Hypothalamus (tissue), 51 donors: ENCODE results near the gene PKD2L1.
"Not testable (repeated sequence)": the region's sequence is repeated elsewhere in the genome, so short reads cannot be mapped to it uniquely, and the experiment has no call there.

Experiments
- DNase-seq, 51 donors: peaks; one replicate each; lab custom pipeline; 2025; lab: John Stamatoyannopoulos, UW

The PKD2L1 gene

GRCh38 chr10:100330079-100330478 lies at the start of gene PKD2L1:
Gene PKD2L1 (minus strand): TSS chr10:100330228. CDS start chr10:100330103, 125 bp downstream.
- DNase-seq: no peak

DNA sequence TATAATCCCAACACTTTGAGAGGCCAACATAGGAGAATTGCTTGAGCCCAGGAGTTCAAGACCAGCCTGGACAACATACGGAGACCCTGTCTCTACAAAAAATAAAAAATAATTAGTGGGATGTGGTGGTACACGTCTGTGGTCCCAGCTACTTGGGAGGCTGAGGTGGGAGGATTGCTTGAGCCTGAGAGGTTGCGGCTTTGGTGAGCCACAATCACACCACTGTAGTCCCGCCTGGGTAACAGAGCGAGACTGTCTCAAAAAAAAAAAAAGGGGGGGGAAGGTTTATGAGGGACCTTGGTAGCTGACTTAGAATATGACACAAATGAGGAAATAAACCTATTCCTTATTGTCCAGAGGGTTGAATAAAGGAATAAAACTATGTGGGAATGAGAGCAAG lies 47.8 kb upstream of the PKD2L1 start:
- DNase-seq: no peak

DNA sequence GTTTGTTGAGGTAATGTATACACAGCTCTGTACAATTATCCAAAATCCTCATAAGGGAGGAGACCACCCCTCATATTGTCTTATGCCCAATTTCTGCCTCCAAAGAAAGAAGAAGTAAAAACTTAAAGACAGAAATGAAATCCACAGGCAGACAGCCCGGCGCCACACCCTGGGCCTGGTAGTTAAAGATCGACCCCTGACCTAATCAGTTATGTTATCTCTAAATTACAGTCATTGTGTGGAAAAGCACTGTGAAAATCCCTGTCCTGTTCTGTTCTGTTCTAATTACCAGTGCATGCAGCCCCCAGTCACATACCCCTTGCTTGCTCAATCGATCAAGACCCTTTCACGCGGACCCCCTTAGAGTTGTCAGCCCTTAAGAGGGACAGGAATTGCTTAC lies 46.6 kb upstream of the PKD2L1 start:
- DNase-seq: not testable (repeated sequence)

DNA sequence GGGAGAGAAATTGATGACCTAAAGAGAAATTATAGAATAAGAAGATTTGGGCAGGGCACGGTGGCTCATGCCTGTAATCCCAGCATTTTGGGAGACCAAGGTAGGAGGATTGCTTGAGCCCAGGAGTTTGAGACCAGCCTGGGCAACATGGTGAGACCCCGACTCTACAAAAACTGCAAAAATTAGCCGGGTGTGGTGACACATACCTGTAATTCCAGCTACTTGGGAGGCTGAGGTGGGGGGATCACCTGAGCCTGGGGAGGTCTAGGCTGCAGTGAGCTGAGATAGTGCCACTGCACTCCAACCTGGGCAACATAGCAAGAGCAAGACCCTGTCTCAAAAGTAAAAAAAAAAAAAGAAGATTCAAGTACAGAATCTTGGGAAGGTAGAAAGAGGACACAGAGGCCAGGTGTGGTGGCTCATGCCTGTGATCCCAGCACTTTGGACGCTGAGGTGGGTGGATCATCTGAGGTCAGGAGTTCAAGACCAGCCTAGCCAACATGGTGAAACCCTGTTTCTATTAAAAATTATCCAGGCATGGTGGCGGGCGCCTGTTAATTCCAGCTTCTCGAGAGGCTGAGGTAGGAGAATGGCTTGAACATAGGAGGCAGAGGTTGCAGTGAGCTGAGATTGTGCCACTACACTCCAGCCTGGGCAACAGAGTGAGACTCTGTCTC lies 44.8 kb upstream of the PKD2L1 start:
- DNase-seq: not testable (repeated sequence)

GRCh38 chr10:100374200-100374655 lies 44.2 kb upstream of the PKD2L1 start:
- DNase-seq: peak in 10 of 51 donors; percentile 29 to 77 (median 66)

- DNase-seq: peak; percentile 72 to 100 (median 98)
Measured at GRCh38 chr10:100373298-100374199, 43.5 kb upstream of the PKD2L1 start.

DNA sequence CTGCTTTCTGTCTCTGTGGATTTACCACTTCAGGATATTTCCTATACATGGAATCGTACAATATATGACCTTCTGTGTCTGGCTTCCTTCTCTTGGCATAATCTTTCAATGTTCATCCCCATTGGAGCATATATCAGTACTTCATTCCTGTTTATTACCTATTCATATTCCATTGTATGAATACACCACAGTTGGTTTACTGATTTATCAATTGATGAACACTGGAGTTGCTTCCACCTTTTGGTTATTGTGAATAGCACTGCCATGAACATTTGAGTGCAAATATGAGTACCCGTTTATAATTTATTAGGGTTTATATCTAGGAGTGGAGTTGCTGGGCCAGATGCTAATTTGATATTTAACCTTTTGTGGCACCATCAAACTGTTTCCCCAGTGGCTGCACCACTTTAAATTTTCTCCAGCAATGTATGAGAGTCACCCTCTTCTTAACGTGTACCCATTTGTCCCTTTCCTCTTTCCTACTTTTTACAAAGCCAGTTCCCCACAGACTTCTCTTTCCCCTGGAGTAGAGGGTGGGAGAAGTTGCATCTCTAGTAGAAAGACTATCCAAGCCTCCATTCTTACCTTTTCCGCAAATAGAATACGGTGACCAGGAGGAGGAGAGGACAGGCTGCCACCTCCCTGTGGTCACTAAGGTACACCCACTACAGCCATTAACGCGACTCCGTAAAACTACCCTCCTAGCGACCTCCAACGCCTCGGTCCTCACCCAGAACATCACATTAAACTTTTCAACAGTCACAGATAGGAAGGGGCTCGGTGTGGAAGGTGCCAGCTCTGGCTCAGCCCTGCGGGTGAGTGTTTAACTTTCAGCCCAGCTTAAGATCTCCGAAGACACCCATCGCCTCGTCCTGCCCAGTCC lies 42.6 kb upstream of the PKD2L1 start:
- DNase-seq: no peak

DNA sequence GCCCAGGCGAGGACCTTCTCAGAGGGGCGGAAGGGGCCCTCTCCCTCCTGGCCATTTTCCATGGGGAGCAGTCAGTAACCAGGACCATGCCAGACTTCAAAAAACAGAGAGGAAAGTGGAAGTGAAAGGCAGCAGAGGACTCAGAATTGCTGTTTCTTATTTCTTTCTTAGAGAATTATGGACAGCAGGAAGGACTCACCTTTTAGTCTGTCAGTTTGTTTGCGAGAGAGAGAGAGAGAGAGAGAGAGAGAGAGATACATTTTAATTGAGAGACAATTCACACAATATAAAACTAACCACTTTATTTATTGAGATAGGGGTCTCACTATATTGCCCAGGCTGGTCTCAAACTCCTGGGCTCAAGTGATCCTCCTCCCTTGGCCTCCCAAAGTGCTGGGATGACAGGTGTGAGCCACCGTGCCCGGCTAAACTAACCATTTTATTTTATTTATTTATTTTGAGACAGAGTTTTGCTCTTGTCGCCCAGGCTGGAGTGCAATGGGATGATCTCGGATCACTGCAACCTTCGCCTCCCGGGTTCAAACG lies 41.5 kb upstream of the PKD2L1 start:
- DNase-seq: no peak

DNA sequence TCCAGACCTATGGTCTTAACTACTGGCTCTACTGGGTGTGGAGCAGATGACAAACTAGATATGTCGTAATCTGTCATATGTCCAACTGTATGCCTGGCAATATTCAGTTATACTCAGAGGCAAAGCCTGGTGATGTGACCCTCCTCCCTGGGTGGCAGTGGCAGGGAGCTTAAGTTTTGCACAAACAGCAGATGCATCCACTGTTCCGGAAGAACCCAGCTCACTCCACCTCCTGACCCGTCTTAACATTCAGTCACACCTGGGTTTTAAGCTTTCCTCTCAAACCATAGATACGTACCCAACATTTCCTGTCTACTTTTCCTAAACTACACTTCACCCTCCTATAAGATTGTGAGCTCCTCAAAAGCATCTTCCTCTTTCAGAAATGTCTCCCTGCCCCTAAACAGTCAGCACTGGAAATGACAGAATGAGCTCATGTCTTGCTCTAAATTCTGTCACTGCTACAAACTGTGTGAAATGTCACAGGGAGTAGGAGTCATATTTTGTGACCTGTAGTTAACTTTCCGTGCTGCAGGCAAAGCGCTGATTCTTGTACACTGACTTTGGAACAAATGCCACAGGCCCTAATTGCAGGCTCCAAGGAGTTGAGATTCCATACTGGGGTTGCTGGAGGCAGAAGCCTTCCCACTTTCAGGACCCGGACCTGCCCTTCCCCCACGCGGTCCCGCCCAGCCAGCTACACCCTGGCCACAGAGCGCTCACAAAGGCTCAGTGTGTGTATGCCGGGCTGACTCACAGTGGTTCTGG lies 40.9 kb upstream of the PKD2L1 start:
- DNase-seq: peak in 50 of 51 donors; percentile 19 to 92 (median 76)

DNA sequence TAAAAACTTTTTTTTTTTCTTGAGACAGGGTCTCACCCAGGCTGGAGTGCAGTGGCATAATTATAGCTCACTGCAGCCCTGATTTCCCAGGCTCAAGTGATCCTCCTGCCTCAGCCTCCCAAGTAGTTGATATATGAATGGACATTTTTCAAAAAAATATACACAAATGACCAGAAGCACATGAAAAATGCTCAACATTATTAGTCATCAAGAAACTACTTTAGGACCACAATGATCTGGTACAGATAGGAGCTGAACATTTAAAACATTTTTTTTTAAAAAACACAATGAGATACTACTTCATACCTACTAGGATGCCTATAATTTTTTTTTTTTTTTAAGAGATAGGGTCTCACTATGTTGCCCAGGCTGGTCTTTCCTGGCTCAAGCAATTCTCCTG lies 38.7 kb upstream of the PKD2L1 start:
- no peak for DNase-seq

- peak in 37 of 51 donors; percentile 6 to 79 (median 55) for DNase-seq
Measured at GRCh38 chr10:100364735-100365391, 34.8 kb upstream of the PKD2L1 start.

GRCh38 chr10:100364175-100364574 lies 34.1 kb upstream of the PKD2L1 start:
- DNase-seq: no peak

- peak in 36 of 51 donors; percentile 20 to 80 (median 52) for DNase-seq
Measured at GRCh38 chr10:100362570-100363496, 32.8 kb upstream of the PKD2L1 start.

DNA sequence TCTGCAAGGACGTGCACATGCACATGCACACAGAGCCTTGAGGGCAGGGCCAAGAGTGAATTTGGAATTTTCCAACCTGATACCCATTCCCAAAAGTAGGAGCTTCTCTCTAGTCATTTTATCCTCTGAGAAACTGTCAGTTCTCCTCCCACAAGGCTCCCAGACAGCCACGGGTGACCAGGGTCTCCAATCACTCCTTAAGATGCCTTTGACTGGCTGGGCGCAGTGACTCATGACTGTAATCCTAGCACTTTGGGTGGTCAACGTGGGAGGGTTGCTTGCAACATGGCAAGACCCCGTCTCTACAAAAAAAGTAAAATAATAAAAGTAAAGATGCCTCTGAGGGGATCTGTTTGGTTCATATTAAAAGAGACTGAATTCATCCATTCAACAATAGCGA lies 30.2 kb upstream of the PKD2L1 start:
- DNase-seq: no peak

DNA sequence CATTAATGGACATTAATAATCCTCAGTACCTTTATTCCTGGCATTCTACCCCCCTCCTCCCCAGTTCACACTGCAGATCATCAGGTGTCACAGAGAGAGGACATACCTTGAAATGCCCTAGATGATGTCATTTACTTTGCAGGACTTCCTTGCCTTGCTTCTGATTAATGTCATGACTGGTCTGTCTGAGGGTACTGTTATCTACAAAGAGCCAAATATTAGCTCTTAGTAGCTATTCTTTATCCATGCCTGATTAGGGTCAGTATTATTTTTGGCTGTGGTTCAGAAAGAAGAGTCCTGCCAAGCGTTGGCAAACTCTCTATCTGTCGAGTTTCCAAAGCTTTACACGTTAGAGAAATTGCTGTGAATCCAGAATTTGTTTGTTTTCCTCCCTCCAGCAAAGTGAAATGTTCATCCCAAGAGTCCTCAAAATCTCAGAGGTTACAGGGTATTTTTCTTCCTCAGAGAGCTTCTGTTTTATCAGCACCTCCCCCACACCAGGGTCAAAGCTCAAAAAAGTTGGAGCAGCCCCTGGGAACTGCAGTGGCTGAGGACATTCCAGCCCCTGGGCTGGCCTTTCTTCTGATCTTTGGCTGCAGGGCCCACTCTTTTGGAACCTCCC lies 29.6 kb upstream of the PKD2L1 start:
- no peak for DNase-seq

GRCh38 chr10:100359030-100359432 lies 29.0 kb upstream of the PKD2L1 start:
- no peak for DNase-seq

GRCh38 chr10:100357059-100357858 lies 27.2 kb upstream of the PKD2L1 start:
- no peak for DNase-seq
